Body of pancreas (tissue), 4 donors: ENCODE results near the gene ABL2.

ENCODE experiments used
- POLR2A ChIP-seq, 3 donors: fragments of 450-650 bp; IDR thresholded peaks; one replicate each; pipeline ENCODE4 v1.6.1; 2016; ENCODE audit warnings: antibody characterized with exemption in 3 of 3, mild to moderate bottlenecking in 2 of 3
- TF ChIP-seq, protein P1 (sequence below), 7 experiments: fragments of 450-650 bp in 4 of 7; fragments of 200-600 bp in 3 of 7; sonication (generic) in 3 of 7; IDR thresholded peaks; one replicate each; pipeline ENCODE4 v1.5.1; 2016 to 2019; ENCODE audit warnings: antibody characterized with exemption in 7 of 7

DNA sequence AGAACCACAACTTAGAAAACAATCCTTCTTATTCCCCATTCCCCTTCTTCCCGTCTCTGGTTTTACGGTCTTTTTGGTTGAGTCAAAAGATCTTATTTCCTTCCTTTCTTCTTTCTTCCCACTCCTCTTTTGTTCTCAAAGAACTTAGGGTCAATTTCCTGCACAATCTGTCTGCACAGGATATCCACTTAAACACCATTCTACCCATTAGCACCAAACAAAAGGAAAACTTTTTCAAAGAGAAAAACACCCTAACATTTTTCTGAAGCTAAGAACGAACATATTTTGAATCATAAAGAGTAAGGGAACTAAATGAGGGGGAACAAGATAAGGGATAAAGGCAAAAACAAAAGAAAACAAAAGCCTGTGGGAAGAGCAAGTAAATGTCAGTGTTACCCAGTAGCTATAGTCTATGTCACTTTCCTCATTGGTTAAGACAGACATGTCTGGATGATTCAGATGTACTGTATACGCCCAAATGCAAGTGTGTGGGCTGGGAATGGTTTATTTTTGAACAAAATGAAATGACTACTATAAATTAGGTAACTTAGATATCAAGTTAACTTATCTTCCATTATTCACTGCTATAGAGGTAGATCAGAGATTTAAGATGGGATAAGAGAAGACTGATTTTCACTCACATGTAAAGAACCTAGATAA is 87.8 kb downstream of the ABL2 start:
- TF ChIP-seq, protein P1, sequence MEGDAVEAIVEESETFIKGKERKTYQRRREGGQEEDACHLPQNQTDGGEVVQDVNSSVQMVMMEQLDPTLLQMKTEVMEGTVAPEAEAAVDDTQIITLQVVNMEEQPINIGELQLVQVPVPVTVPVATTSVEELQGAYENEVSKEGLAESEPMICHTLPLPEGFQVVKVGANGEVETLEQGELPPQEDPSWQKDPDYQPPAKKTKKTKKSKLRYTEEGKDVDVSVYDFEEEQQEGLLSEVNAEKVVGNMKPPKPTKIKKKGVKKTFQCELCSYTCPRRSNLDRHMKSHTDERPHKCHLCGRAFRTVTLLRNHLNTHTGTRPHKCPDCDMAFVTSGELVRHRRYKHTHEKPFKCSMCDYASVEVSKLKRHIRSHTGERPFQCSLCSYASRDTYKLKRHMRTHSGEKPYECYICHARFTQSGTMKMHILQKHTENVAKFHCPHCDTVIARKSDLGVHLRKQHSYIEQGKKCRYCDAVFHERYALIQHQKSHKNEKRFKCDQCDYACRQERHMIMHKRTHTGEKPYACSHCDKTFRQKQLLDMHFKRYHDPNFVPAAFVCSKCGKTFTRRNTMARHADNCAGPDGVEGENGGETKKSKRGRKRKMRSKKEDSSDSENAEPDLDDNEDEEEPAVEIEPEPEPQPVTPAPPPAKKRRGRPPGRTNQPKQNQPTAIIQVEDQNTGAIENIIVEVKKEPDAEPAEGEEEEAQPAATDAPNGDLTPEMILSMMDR (IDR thresholded peaks at IDR 0.05): no peak
- TF ChIP-seq POLR2A (IDR thresholded peaks at IDR 0.05): no peak
